Fibroblast of pulmonary artery (primary cell): ENCODE measurements around the gene RIMS1.

Experiments used
- DNase-seq: peaks from one replicate; pipeline ENCODE4 v3.0.0-alpha.2; 2010; ENCODE audit warnings: low read depth
- H3K4me3 ChIP-seq: replicated peaks from 2 replicates; pipeline ENCODE4 v1.5.1; 2011; ENCODE audit warnings: low read depth, mild to moderate bottlenecking, control low read depth, low read length, moderate library complexity
- TF ChIP-seq, protein P1 (sequence below): IDR thresholded peaks from 2 replicates; pipeline ENCODE4 v1.5.1; 2011; ENCODE audit warnings: mild to moderate bottlenecking, control low read depth, low read length, inconsistent platforms; ENCODE audit errors: missing control alignments

Gene RIMS1

DNA sequence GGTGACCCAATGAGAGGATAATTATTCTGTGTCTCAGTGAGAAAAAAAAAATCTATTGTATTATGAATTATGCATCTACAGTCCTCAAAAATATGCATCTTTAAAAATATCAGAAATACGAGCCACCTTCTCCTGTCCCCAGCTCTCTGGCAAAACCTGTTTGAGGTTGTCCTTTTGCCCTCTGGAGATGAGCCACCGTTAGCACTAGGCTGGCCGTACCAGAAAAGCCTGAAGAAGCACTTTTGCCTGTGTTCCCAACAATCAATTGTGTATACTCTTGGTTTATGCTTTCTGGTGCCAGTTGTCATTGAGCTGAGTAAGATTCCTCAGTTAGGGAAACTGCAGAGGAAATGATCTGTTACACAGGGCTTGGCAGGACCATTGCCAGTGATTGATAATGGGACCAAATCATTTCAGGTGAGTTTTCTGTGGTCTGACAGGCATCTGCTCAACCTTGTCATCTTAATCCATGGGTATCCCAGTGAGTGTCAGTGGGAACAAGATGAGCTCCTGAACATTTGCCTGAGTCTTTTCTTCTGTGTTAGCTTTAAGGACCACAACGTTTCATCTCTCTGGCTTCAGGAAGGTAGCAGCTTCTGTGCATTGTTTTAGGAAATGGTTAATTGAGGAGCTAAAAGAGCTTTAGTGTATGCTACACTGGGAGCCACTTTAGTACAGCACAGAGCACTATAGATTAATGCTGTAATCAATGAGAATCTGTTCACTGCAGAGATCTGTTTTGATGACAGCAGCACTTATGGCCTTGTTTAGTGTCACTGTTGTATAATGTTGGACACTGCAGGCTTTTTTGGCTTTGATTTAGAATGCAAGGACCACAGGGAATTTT lies 330.1 kb downstream of the RIMS1 start:
- TF ChIP-seq, protein P1, sequence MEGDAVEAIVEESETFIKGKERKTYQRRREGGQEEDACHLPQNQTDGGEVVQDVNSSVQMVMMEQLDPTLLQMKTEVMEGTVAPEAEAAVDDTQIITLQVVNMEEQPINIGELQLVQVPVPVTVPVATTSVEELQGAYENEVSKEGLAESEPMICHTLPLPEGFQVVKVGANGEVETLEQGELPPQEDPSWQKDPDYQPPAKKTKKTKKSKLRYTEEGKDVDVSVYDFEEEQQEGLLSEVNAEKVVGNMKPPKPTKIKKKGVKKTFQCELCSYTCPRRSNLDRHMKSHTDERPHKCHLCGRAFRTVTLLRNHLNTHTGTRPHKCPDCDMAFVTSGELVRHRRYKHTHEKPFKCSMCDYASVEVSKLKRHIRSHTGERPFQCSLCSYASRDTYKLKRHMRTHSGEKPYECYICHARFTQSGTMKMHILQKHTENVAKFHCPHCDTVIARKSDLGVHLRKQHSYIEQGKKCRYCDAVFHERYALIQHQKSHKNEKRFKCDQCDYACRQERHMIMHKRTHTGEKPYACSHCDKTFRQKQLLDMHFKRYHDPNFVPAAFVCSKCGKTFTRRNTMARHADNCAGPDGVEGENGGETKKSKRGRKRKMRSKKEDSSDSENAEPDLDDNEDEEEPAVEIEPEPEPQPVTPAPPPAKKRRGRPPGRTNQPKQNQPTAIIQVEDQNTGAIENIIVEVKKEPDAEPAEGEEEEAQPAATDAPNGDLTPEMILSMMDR, result no peak
- DNase-seq, result no peak
- H3K4me3 ChIP-seq, result no peak overlapping the region

DNA sequence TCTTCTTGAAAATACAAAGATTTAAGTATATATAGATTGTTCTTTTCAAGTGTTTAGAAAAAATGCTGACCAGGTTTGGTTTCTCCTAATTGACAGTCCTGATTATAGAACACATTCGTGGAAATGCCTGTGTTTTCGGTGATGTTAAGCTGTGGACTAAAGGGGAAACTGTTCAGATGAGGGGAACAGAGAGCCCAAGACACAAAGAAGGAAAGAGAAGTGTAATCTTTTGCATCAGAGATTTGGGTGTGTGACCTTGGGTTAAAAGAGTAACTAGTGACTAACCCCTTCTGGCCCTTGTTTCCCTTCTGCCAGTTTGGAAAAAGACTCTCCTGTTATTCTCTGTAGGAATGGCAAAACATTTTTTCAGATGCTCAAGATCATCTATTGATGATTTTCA lies 331.3 kb downstream of the RIMS1 start:
- TF ChIP-seq, protein P1, result no peak
- DNase-seq, result no peak
- H3K4me3 ChIP-seq, result no peak overlapping the region

DNA sequence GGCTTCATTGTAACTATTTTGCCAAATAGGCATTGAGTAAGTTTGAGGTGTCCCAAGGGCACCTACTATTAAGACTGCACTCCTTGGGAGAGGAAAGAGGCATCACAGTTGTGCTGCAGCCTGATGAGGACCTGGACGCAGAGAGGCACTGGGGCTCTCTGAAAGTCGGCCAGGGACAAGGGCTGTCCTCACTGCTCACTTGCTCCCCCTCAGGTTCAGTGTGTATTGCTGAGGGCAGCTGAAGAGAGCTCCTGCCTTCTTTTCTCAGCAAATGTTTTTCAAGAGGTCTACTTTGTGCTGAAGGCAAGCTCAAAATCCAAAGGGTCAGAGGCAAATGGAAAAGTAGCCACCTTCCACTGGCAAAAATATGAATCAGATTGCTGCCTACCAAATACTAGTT lies 331.8 kb downstream of the RIMS1 start:
- TF ChIP-seq, protein P1, result peak; percentile 72
- peak; percentile 40 for DNase-seq
- H3K4me3 ChIP-seq, result no peak overlapping the region

DNA sequence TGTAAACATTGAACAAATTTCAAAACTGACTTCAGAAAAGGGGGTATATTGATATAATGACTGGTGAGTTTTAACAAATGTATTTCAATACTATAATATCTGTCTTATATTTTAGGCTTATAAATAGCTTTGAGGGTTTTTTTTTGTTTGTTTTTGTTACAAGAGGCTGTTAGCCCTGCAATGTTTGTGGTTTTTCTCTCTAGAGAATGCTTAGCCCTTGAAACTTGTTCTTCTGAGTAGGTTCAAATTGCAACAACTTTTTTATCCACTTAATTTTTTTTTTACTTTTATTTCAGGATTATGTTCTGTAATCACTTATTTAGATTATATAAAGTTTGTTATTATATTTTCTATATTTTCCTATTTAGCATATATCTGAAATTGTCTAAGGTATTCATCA lies 333.2 kb downstream of the RIMS1 start:
- TF ChIP-seq, protein P1, result no peak
- no peak overlapping the region for H3K4me3 ChIP-seq
- DNase-seq, result no peak

DNA sequence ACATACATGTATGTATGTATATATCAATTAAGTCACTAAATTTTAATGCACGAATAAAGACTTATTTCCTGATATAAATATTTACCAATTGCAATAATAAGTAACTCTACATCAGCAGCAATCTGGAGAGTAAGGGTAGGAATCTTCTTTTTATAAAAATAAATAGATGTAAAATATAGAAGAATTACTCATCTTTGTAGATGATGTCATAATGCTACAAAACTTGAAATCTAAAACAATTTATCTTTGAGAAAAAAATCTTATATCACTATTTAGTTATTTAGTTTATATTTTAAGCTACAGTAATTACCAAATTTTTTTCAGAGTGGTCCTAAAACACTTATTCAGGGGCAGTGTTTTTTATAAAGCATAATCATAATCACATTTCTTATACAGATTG lies 351.7 kb downstream of the RIMS1 start:
- TF ChIP-seq, protein P1, result no peak
- DNase-seq, result no peak
- H3K4me3 ChIP-seq, result no peak overlapping the region

DNA sequence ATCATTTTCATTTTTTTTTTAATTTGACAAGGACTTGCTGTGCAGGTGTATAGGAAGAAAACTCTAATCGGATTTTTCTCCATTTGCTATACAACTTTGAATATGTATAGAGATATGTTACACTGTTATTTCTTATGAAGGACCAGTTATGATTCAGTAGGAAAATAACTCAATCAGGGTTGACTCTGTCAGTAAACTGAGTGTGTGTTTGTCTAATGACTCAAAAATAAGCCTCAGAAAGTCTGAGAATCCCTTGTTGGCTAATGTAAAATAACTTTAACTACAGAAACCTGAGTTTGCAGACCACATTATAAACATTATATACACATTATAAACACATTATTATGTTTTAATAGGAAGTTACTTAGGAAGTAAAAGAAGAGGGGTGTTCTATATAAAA lies 352.6 kb downstream of the RIMS1 start:
- DNase-seq, result no peak
- TF ChIP-seq, protein P1, result no peak
- H3K4me3 ChIP-seq, result no peak overlapping the region

DNA sequence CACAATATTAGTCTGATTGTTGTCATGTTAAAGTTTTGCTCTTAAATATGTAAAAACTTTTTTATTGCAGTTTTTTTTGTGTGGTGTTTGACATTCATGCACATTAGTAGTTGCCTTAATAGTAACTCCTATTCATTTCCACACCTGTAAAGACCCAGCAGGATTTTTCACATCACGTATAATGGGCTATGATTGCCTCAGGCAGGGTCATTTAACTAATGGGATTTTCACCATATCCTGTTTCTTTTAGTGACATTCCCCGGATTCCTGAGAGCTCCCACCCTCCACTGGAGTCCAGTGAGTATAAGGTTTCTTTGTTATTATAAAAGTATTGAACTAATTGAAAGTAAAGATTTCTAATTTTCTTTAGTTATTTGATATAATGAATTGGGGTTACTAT lies 359.2 kb downstream of the RIMS1 start:
- TF ChIP-seq, protein P1, result no peak
- no peak for DNase-seq
- no peak overlapping the region for H3K4me3 ChIP-seq
